T-cell (primary cell): ENCODE data around the gene NLGN4X. TPM values are rescaled to one million over a fixed set of nuclear protein-coding genes. Genes with fewer than 3 reads are reported as not detected.

Source experiments
- ATAC-seq, 4 experiments: fragments of 200-7000 bp in 3 of 4; fragments of 150-1000 bp in 1 of 4; cut with Tn5 transposase; replicated peaks in 1 of 4; 1 replicate in 3 of 4; 2 replicates in 1 of 4; pipeline ENCODE4 v1.10.0; 2021; ENCODE audit warnings: moderate library complexity in 3 of 4, mild to moderate bottlenecking in 2 of 4, moderate number of reproducible peaks in 1 of 4
- CTCF ChIA-PET, 2 donors: fragments of 300-600 bp; sonication (Branson Sonifier 250); formaldehyde crosslinking; loops; one replicate each; lab custom pipeline; 2022; ENCODE audit warnings: antibody characterized with exemption in 2 of 2; lab: Charles Lee
- POLR2A ChIA-PET, 2 donors: fragments of 300-600 bp; sonication (Branson Sonifier 250); formaldehyde crosslinking; loops; one replicate each; lab custom pipeline; 2022; ENCODE audit warnings: antibody characterized with exemption in 2 of 2; lab: Charles Lee
- DNase-seq, 35 experiments: peaks; one replicate each; pipeline versions ENCODE4 v3.0.0 to v3.0.0-alpha.2; 2013 to 2023
- H3K27ac ChIP-seq: one replicate; pipeline ENCODE4 v1.5.1; 2013; ENCODE audit warnings: low read length
- H3K27me3 ChIP-seq, 2 experiments: replicated peaks in 1 of 2; 1 replicate in 1 of 2; 2 replicates in 1 of 2; pipeline versions ENCODE4 v1.6.1 to v1.7.0; 2013; ENCODE audit warnings: low read length in 1 of 2, mixed read lengths in 1 of 2; ENCODE audit not compliant: control insufficient read depth in 2 of 2, insufficient read depth in 2 of 2; ENCODE audit errors: extremely low read depth in 1 of 2
- H3K36me3 ChIP-seq, 2 donors: 1 replicate in 1 of 2; 2 replicates in 1 of 2; pipeline versions ENCODE4 v1.6.1 to v1.7.0; 2013; ENCODE audit warnings: low read length in 1 of 2; ENCODE audit not compliant: control insufficient read depth in 2 of 2, insufficient read depth in 1 of 2; ENCODE audit errors: extremely low read depth in 1 of 2
- H3K4me1 ChIP-seq, 2 experiments: 1 replicate in 1 of 2; 2 replicates in 1 of 2; pipeline versions ENCODE4 v1.6.1 to v1.7.0; 2013; ENCODE audit warnings: low read length in 2 of 2, mixed read lengths in 1 of 2; ENCODE audit not compliant: insufficient read depth in 2 of 2, control insufficient read depth in 1 of 2; ENCODE audit errors: extremely low read depth in 1 of 2
- H3K4me3 ChIP-seq, 2 donors: 1 replicate in 1 of 2; 2 replicates in 1 of 2; pipeline versions ENCODE4 v1.5.1 to v1.7.0; 2013; ENCODE audit warnings: mild to moderate bottlenecking in 2 of 2, low read length in 1 of 2, moderate library complexity in 1 of 2; ENCODE audit not compliant: control insufficient read depth in 1 of 2; ENCODE audit errors: extremely low read depth in 1 of 2
- H3K9me3 ChIP-seq: 2 replicates; pipeline ENCODE4 v1.7.0; 2013
- H3K27ac Mint-ChIP-seq, 2 donors: one replicate each; pipeline ENCODE4 v1.8.0; 2020 to 2021; ENCODE audit warnings: mild to moderate bottlenecking in 2 of 2, mixed read lengths in 2 of 2
- H3K27me3 Mint-ChIP-seq, 2 donors: one replicate each; pipeline ENCODE4 v1.8.0; 2021 to 2022; ENCODE audit warnings: mixed read lengths in 2 of 2
- H3K36me3 Mint-ChIP-seq: one replicate; pipeline ENCODE4 v1.8.0; 2021; ENCODE audit warnings: mixed read lengths
- H3K4me1 Mint-ChIP-seq, 3 donors: one replicate each; pipeline ENCODE4 v1.8.0; 2020 to 2022; ENCODE audit warnings: mixed read lengths in 3 of 3, mild to moderate bottlenecking in 1 of 3
- H3K4me3 Mint-ChIP-seq, 3 donors: one replicate each; pipeline ENCODE4 v1.8.0; 2020 to 2022; ENCODE audit warnings: mild to moderate bottlenecking in 3 of 3, mixed read lengths in 3 of 3, moderate library complexity in 3 of 3
- H3K9me3 Mint-ChIP-seq, 3 donors: one replicate each; pipeline ENCODE4 v1.8.0; 2020 to 2022; ENCODE audit warnings: mixed read lengths in 3 of 3
- WGBS: methylation state at CpG from one replicate; pipeline ENCODE4 v1.1.5; 2013; ENCODE audit warnings: missing lambda C conversion rate; ENCODE audit not compliant: insufficient coverage; 5-methylcytosine and 5-hydroxymethylcytosine counted together
- total RNA-seq, 35 experiments: library from RNA in 6 of 35; stranded (reverse) in 6 of 35; fragments of 120-200 nt in 1 of 35; gene quantifications; one replicate each; pipeline versions ENCODE4 v1.2.1 to v1.2.4 and lab custom pipeline; 2013 to 2026

NLGN4X gene
- total RNA-seq, 5 donors from 2014 or later (not counting 1 experiment from before 2014, with no cell fraction given), result 0.12 to 0.25 (median 0.13) TPM; not detected in 2

DNA sequence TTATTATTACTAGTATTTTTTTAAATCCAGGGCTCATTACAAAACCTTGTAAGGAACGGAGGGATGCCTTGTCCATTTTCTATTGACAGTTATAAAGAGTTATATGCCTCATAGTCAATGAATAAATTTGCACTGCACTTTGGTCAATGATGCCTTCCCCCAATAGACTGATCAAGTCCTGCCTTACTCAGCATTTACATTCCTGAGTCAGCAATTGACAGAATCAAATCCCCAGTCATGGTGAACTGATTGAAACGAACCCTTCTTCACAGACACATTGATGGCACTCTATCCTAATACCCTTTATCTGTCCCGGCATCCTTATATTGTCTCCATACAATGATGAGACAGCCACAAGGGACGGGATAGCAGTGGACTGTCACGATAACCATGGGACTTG is 213.2 kb downstream of the NLGN4X start:
- no peak for DNase-seq
- no peak overlapping the region for H3K4me3 Mint-ChIP-seq
- Histone ChIP-seq H3K4me1 (no peaks in the 10 kb centered on the region), H3K27ac (no peak overlapping the region), H3K36me3 (no peaks in the 10 kb centered on the region), H3K4me3 (no peak overlapping the region), H3K27me3 (no peaks in the 10 kb centered on the region), H3K9me3 (no peaks in the 10 kb centered on the region)
- WGBS, result no CpG with 5 or more reads among the region's 5 CpGs
- ChIA-PET POLR2A (interaction anchor here in 1 of 2 donors (0.6 kb wide), 1 partner anchor 61 kb away, joined by 14 read pairs; no protein-coding TSS in a partner anchor), CTCF (no interaction called here)
- ATAC-seq, result no peak
- no peaks in the 10 kb centered on the region for H3K36me3 Mint-ChIP-seq
- no peak overlapping the region for H3K27ac Mint-ChIP-seq
- no peaks in the 10 kb centered on the region for H3K9me3 Mint-ChIP-seq
- H3K4me1 Mint-ChIP-seq, result no peaks in the 10 kb centered on the region
- H3K27me3 Mint-ChIP-seq, result peaks cover 0 to 10% of the 10 kb centered on the region in 2 donors

DNA sequence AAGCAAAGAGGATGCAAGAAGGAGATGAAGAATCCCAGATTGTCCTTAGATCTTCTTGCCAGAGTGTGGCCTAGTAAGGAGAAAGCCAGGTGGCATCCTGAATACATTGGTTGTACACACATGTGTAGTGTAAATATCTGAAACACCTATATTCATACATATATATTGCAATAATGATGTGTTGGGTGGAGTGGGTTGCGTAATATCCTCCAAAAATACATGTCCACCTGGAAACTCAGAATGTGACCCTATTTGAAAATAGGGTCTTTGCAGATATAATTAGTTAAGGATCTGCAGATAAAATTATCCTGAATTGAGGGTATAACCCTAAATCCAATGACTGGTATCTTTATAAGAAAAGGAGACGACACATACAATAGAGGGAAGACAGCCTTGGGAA is 216.3 kb downstream of the NLGN4X start:
- no peak overlapping the region for H3K4me3 ChIP-seq
- 83% methylated on average over 1 of the region's 2 CpGs for WGBS
- Mint-ChIP-seq H3K27me3 (peaks cover 0 to 8% of the 10 kb centered on the region in 2 donors), H3K36me3 (no peaks in the 10 kb centered on the region), H3K9me3 (no peaks in the 10 kb centered on the region), H3K27ac (no peak overlapping the region), H3K4me3 (no peak overlapping the region), H3K4me1 (no peaks in the 10 kb centered on the region)
- DNase-seq (no peak), ATAC-seq (no peak)
- no peaks in the 10 kb centered on the region for H3K4me1 ChIP-seq
- no peaks in the 10 kb centered on the region for H3K36me3 ChIP-seq
- no peaks in the 10 kb centered on the region for H3K27me3 ChIP-seq
- ChIA-PET POLR2A (no interaction called here), CTCF (no interaction called here)
- H3K27ac ChIP-seq, result no peak overlapping the region
- no peaks in the 10 kb centered on the region for H3K9me3 ChIP-seq

DNA sequence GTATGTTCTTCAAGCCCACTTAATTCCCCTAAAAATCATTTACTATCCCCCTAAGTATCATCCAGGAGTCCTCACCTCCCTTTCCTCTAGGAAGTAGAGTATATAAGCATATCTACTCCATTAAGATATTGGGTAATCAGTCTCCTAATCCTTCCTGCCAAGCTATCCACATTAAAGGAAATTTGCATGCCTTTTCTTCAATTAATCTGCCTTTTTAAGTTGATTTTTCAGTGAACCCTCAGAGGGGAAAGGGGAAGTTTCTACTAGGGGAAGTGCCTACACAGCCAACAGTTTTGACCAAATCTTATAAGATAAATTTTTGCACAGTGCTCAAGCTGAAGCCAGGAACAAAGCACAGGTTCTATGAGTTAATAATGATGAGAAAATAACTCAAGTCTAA is 222.8 kb downstream of the NLGN4X start:
- POLR2A ChIA-PET, result no interaction called here
- H3K36me3 ChIP-seq, result no peaks in the 10 kb centered on the region
- no peak overlapping the region for H3K27ac ChIP-seq
- no peak overlapping the region for H3K4me3 ChIP-seq
- H3K4me1 ChIP-seq, result no peaks in the 10 kb centered on the region
- Mint-ChIP-seq H3K4me3 (no peak overlapping the region), H3K27me3 (peaks cover 0 to 4% of the 10 kb centered on the region in 2 donors), H3K4me1 (no peaks in the 10 kb centered on the region), H3K36me3 (no peaks in the 10 kb centered on the region), H3K9me3 (no peaks in the 10 kb centered on the region), H3K27ac (no peak overlapping the region)
- DNase-seq, result no peak
- ATAC-seq, result no peak
- no peaks in the 10 kb centered on the region for H3K9me3 ChIP-seq
- CTCF ChIA-PET, result no interaction called here
- no peaks in the 10 kb centered on the region for H3K27me3 ChIP-seq

DNA sequence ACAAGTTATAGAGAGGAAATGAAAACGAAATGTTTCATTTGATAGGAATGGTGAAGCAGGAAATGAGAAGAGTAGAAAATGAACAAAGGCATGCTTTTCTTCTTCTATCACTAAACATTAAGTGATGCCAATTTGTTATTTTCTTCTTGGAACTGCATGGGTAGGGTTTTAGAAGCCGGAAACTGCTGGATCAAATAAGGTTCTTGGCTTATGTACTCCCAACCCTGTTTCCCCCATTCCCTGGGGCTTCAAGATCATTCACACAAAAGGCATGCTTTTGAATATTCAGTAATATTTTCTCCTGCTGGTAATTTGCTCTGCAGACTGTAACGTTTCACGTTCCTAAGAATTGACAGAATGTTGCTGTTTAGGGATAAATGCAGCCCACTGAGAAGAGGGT is 224.1 kb downstream of the NLGN4X start:
- no peak for DNase-seq
- no peaks in the 10 kb centered on the region for H3K9me3 ChIP-seq
- no peak overlapping the region for H3K27ac ChIP-seq
- H3K9me3 Mint-ChIP-seq, result no peaks in the 10 kb centered on the region
- no peaks in the 10 kb centered on the region for H3K27me3 ChIP-seq
- H3K4me3 ChIP-seq, result no peak overlapping the region
- POLR2A ChIA-PET, result no interaction called here
- no peaks in the 10 kb centered on the region for H3K4me1 ChIP-seq
- CTCF ChIA-PET, result no interaction called here
- no CpG with 5 or more reads among the region's 4 CpGs for WGBS
- H3K4me1 Mint-ChIP-seq, result no peaks in the 10 kb centered on the region
- no peaks in the 10 kb centered on the region for H3K27me3 Mint-ChIP-seq
- no peaks in the 10 kb centered on the region for H3K36me3 Mint-ChIP-seq
- no peaks in the 10 kb centered on the region for H3K36me3 ChIP-seq
- no peak overlapping the region for H3K4me3 Mint-ChIP-seq
- H3K27ac Mint-ChIP-seq, result no peak overlapping the region
- ATAC-seq, result no peak

DNA sequence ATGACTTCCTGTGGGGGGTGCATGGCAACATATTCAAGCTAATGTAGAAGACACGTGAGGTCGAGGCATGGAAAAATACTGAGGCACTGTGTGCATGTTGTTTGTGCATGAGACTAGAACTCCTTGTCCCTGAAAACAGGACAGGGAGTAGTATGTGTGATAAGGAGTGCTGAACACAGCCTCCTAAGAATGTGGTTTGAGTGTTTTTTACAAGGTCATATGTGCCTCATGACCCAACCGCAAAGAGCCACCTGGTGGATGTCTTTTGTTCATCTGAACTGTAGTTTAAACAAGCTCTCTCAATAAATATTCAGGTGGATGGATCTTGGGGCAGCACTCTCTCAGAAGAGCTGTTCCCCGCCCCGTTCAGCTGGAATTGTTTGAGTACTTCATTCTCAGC is 226.6 kb downstream of the NLGN4X start:
- no peak for ATAC-seq
- CTCF ChIA-PET, result no interaction called here

DNA sequence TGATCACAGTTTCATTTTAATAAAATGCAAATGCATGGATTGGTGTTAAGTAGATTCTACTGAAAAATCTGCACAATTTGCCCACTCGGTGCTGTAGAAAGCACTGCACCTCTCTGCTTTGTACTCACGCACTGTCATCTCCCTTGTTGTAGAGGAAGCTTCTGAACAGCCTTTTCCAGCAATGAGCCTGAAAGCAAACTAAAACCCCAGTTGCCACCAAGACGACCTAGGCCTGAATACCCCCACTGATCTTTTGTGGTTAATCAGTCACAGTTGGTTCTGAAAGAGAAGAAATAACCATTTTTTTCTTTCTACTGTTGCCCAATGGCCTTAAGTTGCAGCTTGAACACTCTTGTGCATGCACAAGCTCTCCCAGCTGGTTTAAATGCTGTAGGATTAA is 229.8 kb downstream of the NLGN4X start:
- ChIA-PET POLR2A (no interaction called here), CTCF (no interaction called here)
- H3K36me3 ChIP-seq, result no peaks in the 10 kb centered on the region
- DNase-seq, result no peak
- ATAC-seq, result no peak
- no peaks in the 10 kb centered on the region for H3K27me3 Mint-ChIP-seq
- H3K4me3 Mint-ChIP-seq, result no peak overlapping the region
- H3K36me3 Mint-ChIP-seq, result no peaks in the 10 kb centered on the region
- no peaks in the 10 kb centered on the region for H3K27me3 ChIP-seq
- H3K9me3 Mint-ChIP-seq, result no peaks in the 10 kb centered on the region
- H3K27ac ChIP-seq, result no peak overlapping the region
- H3K4me3 ChIP-seq, result no peak overlapping the region
- H3K9me3 ChIP-seq, result no peaks in the 10 kb centered on the region
- no peaks in the 10 kb centered on the region for H3K4me1 Mint-ChIP-seq
- H3K27ac Mint-ChIP-seq, result no peak overlapping the region
- no peaks in the 10 kb centered on the region for H3K4me1 ChIP-seq
- WGBS, result no CpG with 5 or more reads among the region's 3 CpGs

More for the DNA sequence above, 226.6 kb downstream of the NLGN4X start:
- Histone ChIP-seq H3K27me3 (no peaks in the 10 kb centered on the region), H3K36me3 (no peaks in the 10 kb centered on the region), H3K4me3 (no peak overlapping the region), H3K27ac (no peak overlapping the region), H3K4me1 (no peaks in the 10 kb centered on the region), H3K9me3 (no peaks in the 10 kb centered on the region)
- POLR2A ChIA-PET, result no interaction called here
- H3K27me3 Mint-ChIP-seq, result no peaks in the 10 kb centered on the region
- no peaks in the 10 kb centered on the region for H3K9me3 Mint-ChIP-seq
- no peaks in the 10 kb centered on the region for H3K4me1 Mint-ChIP-seq
- no peak for DNase-seq
- no peak overlapping the region for H3K27ac Mint-ChIP-seq
- no peak overlapping the region for H3K4me3 Mint-ChIP-seq
- H3K36me3 Mint-ChIP-seq, result no peaks in the 10 kb centered on the region
- WGBS, result 75% methylated on average over 2 of the region's 5 CpGs

DNA sequence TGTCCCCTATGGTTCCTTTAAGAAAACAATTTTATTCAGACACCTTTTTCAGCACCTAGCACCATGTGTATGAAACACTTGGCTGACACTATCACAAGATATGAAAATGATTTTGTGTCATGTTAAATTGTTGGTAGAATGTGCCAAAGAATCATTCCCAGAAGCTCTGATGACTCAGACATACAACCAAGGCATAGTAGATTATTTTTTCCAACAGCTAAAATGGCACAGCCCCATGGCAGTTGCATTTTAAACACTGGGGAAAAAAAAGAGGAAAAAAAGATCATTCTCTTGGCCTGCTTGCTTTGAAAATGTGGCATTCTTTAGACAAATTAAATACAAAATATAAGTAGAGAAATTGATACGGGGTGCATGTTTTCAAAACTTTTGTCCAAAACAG is 230.2 kb downstream of the NLGN4X start:
- ChIA-PET POLR2A (no interaction called here), CTCF (no interaction called here)
- H3K4me1 ChIP-seq, result no peaks in the 10 kb centered on the region
- WGBS, result no CpG with 5 or more reads among the region's 1 CpG
- no peak overlapping the region for H3K4me3 ChIP-seq
- no peaks in the 10 kb centered on the region for H3K27me3 ChIP-seq
- no peak for DNase-seq
- no peaks in the 10 kb centered on the region for H3K36me3 ChIP-seq
- H3K4me3 Mint-ChIP-seq, result no peak overlapping the region
- no peaks in the 10 kb centered on the region for H3K4me1 Mint-ChIP-seq
- H3K9me3 ChIP-seq, result no peaks in the 10 kb centered on the region
- H3K36me3 Mint-ChIP-seq, result no peaks in the 10 kb centered on the region
- no peak for ATAC-seq
- no peaks in the 10 kb centered on the region for H3K9me3 Mint-ChIP-seq
- H3K27ac Mint-ChIP-seq, result no peak overlapping the region
- H3K27ac ChIP-seq, result no peak overlapping the region
- no peaks in the 10 kb centered on the region for H3K27me3 Mint-ChIP-seq
